MG63 (cell line): ENCODE results near the gene BCLAF1. TPM values are rescaled to one million over a fixed set of nuclear protein-coding genes. Genes with fewer than 3 reads are reported as not detected.

ENCODE experiments used
- DNase-seq: peaks from one replicate; pipeline ENCODE4 v3.0.0-alpha.2; 2020
- H3K27me3 ChIP-seq: fragments of 250-450 bp; sonication (Bioruptor Pico); 2 replicates; pipeline ENCODE4 v1.5.1; 2020; ENCODE audit warnings: mild to moderate bottlenecking, moderate library complexity
- H3K36me3 ChIP-seq: fragments of 250-450 bp; sonication (Bioruptor Pico); 2 replicates; pipeline ENCODE4 v1.5.1; 2020; ENCODE audit warnings: mild to moderate bottlenecking, moderate library complexity
- H3K4me3 ChIP-seq: fragments of 250-450 bp; sonication (Bioruptor Pico); 2 replicates; pipeline ENCODE4 v1.5.1; 2020; ENCODE audit warnings: mild to moderate bottlenecking, moderate library complexity
- H3K9me3 ChIP-seq: fragments of 250-450 bp; sonication (Bioruptor Pico); 2 replicates; pipeline ENCODE4 v1.5.1; 2020; ENCODE audit warnings: mild to moderate bottlenecking, moderate library complexity
- total RNA-seq: library from RNA; depleted of rRNA; stranded (reverse); fragments of >200 nt; shearing (Covaris generic); gene quantifications from 2 replicates; pipeline ENCODE4 v1.2.3, GENCODE V29; 2014; ENCODE audit warnings: low replicate concordance

Gene BCLAF1
- total RNA-seq, 1 experiment from 2014 or later = 58.5 TPM

DNA sequence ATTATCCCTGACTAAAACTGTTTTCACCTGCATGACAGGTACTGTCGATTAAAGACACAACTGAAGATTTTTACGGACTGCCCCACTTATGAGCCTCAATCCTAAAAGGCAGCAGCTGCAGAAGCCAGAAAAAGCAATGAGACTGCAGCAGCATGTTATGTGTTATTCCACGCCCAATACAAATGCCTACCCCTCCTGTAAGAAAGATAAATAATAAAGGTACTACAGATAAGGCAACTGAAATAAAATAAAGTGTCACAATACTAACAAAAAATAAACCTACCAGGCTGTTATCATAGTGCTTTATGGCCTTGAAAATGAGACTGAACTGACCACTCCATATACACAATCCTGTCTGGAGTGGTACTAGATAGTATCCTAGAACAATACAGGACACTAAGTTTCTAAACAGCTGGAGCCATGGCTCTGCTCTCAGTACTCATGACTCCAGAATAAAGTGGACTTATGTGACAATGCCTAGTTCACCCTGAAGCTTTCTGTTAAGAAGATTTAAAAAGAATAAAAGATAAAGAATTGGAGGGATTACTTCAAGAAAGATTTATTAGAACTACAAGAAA lies 9.5 kb downstream of the BCLAF1 start:
- Histone ChIP-seq H3K4me3 (no peak overlapping the region), H3K27me3 (no peaks in the 10 kb centered on the region), H3K36me3 (peaks cover 71% of the 10 kb centered on the region), H3K9me3 (no peaks in the 10 kb centered on the region)
- no peak for DNase-seq

DNA sequence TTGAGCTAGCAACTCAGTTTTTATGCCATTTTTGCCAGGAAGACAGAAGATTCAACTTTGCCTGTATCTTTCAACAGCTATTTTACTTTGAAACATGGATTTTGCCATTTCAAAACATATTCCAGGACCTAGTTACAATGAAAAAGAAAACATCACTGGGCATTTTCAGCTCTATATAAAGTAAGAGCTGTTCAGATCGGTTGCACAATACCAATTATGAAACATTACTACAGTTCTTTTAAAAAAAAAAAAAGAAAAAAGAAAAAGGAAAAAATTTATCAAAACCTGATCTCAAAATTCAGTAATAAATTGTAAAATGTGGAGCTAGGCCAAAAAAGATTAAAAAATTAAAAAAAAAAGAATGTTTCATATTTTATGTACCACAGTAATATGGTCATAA lies 15.6 kb downstream of the BCLAF1 start:
- no peak overlapping the region for H3K4me3 ChIP-seq
- no peaks in the 10 kb centered on the region for H3K9me3 ChIP-seq
- H3K27me3 ChIP-seq = no peaks in the 10 kb centered on the region
- H3K36me3 ChIP-seq = peaks cover 89% of the 10 kb centered on the region
- no peak for DNase-seq

DNA sequence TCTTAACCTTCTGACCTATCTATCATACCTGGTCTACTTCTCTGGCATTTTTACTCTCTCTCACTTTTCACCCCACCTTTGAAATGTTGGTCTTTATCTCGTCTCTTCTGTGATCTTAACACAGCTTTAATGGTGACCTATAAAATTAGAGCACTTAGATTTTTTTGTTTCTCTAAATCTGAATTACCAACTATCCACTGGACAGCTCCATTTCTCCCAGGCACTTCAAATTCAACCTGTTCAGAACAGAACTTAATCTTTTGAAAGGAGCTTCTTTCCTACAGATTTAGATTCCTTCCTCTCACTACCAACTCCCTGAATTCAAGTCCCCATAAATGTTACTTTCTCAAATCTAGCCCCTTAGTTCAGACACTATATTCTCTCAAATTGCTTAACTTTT lies 24.5 kb downstream of the BCLAF1 start:
- Histone ChIP-seq H3K9me3 (no peaks in the 10 kb centered on the region), H3K36me3 (peaks cover 99% of the 10 kb centered on the region), H3K27me3 (no peaks in the 10 kb centered on the region), H3K4me3 (no peak overlapping the region)
- no peak for DNase-seq

DNA sequence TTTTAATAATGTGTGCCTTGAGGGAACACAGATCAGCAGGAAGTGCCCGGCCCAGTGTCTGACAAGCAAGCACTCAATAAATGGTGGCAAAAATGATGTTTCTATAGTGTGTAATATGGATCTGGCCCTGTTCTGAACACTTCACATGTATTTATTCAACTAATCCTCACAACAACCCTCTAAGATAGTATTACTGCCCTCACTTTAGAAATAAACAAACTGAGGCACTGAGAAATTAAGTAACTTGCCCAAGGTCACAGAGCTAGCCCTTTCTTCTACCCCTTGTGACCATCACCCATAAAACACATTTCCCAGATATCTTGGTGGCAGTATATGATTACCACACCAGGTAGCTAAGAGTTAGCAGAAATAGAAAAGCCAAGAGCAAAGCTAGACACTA lies 26.7 kb downstream of the BCLAF1 start:
- no peaks in the 10 kb centered on the region for H3K9me3 ChIP-seq
- DNase-seq = no peak
- no peak overlapping the region for H3K4me3 ChIP-seq
- H3K27me3 ChIP-seq = no peaks in the 10 kb centered on the region
- peaks cover 98% of the 10 kb centered on the region for H3K36me3 ChIP-seq

DNA sequence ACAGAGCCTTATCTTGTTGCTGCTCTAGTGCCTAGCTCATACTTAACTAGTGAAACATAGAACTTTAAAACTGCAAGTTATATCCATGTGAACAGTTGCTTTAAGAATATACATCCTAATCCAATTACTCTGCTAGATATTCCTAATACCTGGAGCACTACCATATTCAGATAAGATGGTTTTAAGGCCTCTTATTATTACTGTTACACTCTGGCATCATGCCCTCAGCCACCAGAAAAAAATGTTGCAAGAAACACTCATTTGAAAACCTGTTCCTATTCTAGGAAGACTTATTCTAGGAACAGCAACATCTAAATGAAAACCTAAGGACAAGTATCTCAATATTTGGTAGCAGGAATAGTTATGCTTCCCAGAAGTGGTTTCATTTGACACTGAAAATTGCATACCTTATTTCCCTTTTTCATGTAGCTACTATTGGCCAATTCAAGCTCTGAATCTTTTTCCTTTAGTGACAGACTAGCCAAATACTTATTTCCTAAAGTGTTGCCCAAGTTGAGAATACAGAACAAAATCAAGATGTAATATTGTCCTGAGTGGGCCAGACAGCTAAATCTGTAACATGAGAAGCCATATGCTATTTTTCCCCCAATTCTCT lies 34.7 kb downstream of the BCLAF1 start:
- DNase-seq = no peak
- H3K36me3 ChIP-seq = peaks cover 36% of the 10 kb centered on the region
- no peaks in the 10 kb centered on the region for H3K9me3 ChIP-seq
- no peaks in the 10 kb centered on the region for H3K27me3 ChIP-seq
- no peak overlapping the region for H3K4me3 ChIP-seq

DNA sequence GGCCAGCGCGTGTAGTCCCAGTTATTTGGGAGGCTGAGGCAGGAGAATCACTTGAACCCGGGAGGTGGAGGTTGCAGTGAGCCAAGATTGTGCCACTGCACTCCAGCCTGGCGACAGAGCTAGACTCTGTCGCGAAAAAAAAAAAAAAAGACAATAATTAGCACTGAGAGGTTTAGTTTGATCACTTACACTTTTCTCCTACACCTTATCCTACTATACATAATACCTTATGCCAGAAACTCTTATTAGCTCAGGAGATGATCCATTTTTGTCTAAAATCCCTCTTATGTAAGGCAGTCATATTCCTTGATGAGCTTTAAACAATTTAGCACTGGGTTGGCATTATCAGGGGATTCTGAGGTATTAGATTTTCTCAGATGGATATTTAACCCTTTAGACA lies 35.9 kb downstream of the BCLAF1 start:
- Histone ChIP-seq H3K36me3 (peaks cover 27% of the 10 kb centered on the region), H3K4me3 (no peak overlapping the region), H3K9me3 (no peaks in the 10 kb centered on the region), H3K27me3 (no peaks in the 10 kb centered on the region)
- DNase-seq = no peak

DNA sequence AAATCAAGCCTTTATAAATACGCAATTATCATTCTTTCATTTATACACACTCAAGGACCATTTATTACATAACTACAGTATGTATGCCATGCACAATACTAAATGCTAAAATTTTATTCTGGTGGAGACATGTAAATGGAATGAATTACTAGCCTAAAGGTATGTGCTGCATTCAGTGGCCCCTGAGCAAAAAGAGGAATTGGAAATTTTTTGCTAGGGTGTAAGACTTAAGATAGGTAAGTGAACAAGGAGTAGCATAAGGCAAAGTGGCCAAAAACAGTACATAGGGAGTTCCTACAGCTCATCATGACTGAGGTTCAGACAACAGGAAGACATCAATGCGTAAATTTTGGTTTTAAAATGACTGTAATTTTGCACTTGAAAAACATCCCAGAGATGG lies 37.2 kb downstream of the BCLAF1 start:
- Histone ChIP-seq H3K9me3 (no peaks in the 10 kb centered on the region), H3K27me3 (no peaks in the 10 kb centered on the region)

DNA sequence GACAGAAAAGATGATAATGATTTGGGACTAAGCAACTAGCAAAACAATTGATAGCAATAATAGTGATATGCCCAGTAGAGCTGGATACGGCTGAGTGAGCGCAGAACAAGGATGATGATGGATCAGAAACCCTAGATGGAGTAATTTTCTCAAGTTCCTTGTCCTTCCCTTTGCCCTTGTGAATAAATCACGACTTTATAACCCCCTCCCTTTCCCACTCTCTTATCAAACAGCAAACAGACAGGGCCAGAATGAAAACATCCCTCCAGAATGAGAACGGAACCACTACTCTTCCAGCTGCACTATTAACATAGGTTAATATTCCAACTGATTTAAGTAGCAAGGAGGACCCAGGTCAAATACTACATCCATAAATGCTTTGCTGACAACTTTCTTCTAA lies 38.3 kb downstream of the BCLAF1 start:
- peak overlapping the region; percentile 94 for H3K4me3 ChIP-seq
- no peak for DNase-seq

More for the DNA sequence above, 37.2 kb downstream of the BCLAF1 start:
- Histone ChIP-seq H3K4me3 (no peak overlapping the region), H3K36me3 (peaks cover 18% of the 10 kb centered on the region)
- DNase-seq = no peak

DNA sequence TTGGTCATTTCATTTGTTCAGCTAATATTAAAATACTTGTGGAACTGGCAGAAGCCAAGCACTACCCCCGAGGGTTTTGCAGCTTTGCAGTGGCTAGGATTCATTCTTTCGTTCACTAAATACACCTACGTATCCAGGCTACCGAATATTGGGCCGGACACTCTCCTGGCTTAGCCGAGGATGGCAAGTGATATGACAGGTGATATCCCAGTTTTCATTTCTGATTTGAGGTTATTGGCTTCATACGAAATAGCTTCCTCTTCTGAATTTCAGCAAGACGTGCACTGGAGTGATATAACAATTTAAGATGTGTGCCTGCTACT lies 39.0 kb downstream of the BCLAF1 start:
- DNase-seq = no peak
- no peaks in the 10 kb centered on the region for H3K9me3 ChIP-seq
- peaks cover 9% of the 10 kb centered on the region; the same call in 1 of the 2 replicates for H3K36me3 ChIP-seq
- no peaks in the 10 kb centered on the region for H3K27me3 ChIP-seq
- H3K4me3 ChIP-seq = peak overlapping the region; percentile 94

More for the DNA sequence above, 38.3 kb downstream of the BCLAF1 start:
- Histone ChIP-seq H3K27me3 (no peaks in the 10 kb centered on the region), H3K36me3 (peaks cover 11% of the 10 kb centered on the region; the same call in 1 of the 2 replicates), H3K9me3 (no peaks in the 10 kb centered on the region)

DNA sequence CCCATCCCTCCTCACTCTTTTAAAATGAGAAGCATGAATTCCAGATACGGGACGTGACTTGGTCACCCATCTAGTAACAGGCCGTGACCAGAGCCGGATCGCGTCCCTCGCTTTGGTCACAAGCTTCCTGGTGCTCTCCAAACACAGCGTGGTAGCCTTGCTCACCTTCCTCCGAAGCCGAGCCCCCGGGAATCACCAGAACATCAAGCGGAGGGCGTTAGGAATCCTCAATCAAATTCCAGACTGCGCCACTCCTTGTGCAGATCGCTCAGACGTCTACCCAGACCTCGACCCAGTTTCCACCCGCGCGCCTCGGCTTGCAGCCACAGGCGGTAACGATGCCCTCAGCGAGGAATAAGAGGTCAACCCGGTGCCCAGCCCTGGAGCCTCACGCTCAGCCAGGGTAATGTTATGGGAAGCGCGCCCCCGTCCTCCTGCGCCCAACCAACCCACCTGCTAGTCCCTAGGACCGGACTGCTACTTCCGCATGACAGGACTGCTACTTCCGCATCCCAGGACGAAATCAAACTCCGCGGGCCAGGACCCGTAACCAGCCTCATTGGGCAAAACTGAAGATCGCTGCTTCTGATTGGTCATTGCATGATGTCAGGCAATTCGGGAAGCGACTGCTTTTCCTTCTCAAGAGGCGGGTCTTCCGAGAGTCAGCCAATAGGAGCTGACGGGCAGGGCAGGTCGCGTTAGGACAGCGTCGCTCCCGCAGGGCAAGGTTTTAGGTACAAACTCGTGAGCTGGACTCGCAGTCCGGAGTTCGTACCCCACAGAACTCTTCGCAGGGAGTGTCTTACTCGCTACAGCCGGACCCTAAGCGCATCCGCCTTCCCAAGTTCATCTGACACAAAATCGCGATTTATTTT lies 39.6 kb downstream of the BCLAF1 start, which contains the start of gene MTFR2:
MTFR2 (minus strand) TSS at position 501 of the 875 bp plus-strand sequence. CDS start 1,212 bp downstream, outside the sequence.
- Histone ChIP-seq H3K36me3 (peaks cover 9% of the 10 kb centered on the region; the same call in 1 of the 2 replicates), H3K27me3 (no peaks in the 10 kb centered on the region), H3K4me3 (peak within 1 kb of the TSS; percentile 94), H3K9me3 (no peaks in the 10 kb centered on the region)
- peak; percentile 98 for DNase-seq

DNA sequence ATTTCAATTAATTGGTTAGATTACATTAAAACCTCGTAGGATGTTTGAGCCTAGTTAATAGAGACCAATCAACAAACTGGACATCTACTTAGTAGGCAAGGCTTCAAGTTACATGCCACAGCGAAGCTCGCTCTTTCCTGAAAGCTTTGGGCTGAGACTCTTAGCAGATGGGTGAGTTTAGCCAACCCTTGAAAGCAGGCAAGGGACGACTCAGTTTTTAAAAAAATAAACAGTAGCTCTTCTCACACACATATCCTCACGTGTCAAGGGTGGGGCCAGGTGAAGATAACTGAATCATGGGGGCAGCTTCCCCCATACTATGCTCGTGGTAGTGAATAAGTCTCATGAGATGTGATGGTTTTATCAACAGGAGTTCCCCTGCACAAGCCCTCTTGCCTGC lies 40.3 kb downstream of the BCLAF1 start:
- Histone ChIP-seq H3K4me3 (peak overlapping the region; percentile 94), H3K27me3 (no peaks in the 10 kb centered on the region), H3K36me3 (peaks cover 8% of the 10 kb centered on the region), H3K9me3 (no peaks in the 10 kb centered on the region)
- no peak for DNase-seq

DNA sequence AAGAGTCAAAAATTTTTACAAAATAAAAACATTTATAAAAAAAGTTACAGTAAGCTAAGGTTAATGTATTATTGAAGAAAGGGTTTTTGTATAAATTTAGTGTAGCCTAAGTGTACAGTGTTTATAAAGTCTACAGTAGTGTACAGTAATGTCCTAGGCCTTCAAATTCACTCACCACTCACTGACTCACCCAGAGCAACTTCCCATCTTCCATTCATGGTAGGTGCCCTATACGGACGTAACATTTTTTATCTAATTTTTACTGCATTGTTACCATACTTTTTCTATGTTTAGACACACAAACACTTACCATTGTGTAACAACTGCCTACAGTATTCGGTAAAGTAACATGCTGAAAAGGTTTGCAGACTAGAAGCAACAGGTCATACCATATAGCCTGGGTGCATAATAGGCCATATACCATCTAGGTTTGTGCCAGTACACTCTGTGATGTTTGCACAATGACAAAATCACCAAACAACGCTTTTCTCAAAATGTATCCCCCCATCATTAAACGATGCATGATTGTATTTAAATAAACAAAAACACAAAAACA lies 45.5 kb downstream of the BCLAF1 start:
- Histone ChIP-seq H3K27me3 (no peaks in the 10 kb centered on the region), H3K4me3 (no peak overlapping the region), H3K9me3 (no peaks in the 10 kb centered on the region), H3K36me3 (peaks cover 29% of the 10 kb centered on the region)
- DNase-seq = no peak

DNA sequence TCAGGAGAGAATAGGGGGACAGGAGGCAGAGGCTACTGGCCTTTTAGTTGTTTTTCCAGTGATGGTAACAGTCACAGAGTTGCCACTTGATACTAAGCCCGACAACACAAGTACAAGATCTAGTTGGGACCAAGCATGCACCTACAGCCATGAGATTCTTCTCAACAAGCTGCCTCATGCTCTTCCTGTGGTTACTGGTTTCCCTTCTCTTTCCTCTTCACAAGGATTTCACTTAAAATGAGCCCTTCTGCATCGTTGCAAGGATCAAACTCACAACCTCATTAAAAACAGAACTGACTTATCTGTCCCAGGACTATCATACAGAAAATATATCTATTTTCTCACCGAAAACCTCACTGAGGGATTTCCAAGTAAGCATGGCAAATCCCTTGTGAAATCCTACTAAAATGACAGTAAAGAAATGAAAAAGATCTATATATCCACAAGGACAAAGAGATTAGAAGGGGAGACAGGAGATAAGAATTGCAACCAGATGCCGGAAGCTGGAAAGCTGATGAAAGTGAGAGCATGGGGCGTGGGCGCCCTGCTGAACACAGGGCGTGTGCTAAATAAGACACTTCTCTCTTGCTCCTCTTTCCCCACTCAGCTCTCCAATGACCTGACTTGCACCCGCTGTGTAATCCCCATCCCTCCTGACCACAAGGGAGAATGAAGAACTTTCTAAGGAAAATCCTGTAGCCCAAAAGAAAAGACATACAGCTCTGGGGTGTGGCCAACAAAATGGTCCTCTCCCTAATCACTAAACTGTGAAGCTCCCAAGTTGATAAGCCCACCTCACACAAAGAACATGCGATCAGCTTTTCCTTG lies 53.0 kb downstream of the BCLAF1 start:
- H3K4me3 ChIP-seq = no peak overlapping the region
- no peaks in the 10 kb centered on the region for H3K27me3 ChIP-seq
- no peaks in the 10 kb centered on the region for H3K9me3 ChIP-seq
- peaks cover 31% of the 10 kb centered on the region for H3K36me3 ChIP-seq
- DNase-seq = no peak

DNA sequence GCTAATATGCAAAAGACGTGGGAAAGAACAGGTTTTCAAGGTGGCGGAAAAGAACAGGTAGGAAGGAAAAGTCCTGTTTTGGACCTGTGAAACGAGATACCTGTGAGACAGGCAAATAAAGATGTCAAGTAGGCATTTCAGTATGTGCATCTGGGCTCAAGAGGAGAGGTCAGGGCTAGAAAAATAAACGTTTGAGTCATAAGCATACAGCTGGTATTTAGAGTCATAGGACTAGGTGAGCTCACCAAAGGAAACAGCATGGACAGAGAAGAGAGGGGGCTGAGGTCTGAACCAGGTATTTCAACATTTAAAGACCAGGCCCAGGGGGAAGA lies 54.4 kb downstream of the BCLAF1 start:
- DNase-seq = no peak
- no peak overlapping the region for H3K4me3 ChIP-seq

DNA sequence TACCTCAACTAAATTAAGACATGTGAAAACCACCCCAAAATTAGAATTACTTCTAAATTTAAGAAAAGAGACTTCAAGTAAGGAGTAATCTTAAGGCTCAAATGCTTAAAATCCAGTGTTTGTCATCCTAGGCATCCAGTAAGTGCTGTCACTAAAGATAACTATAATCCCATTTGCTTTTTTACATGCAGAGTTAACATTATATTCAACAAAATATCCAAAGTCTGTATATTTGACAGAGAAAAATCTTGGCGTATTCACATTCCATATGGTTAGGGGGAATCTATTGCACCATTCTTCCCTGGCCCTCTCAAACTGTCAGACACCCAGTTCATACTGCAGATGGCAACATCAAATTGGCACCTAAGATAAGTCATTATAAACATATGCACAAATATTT lies 56.9 kb downstream of the BCLAF1 start:
- Histone ChIP-seq H3K27me3 (no peaks in the 10 kb centered on the region), H3K36me3 (peaks cover 18% of the 10 kb centered on the region), H3K4me3 (no peak overlapping the region), H3K9me3 (no peaks in the 10 kb centered on the region)
- DNase-seq = no peak

More for the DNA sequence above, 54.4 kb downstream of the BCLAF1 start:
- Histone ChIP-seq H3K9me3 (no peaks in the 10 kb centered on the region), H3K27me3 (no peaks in the 10 kb centered on the region), H3K36me3 (peaks cover 28% of the 10 kb centered on the region)

DNA sequence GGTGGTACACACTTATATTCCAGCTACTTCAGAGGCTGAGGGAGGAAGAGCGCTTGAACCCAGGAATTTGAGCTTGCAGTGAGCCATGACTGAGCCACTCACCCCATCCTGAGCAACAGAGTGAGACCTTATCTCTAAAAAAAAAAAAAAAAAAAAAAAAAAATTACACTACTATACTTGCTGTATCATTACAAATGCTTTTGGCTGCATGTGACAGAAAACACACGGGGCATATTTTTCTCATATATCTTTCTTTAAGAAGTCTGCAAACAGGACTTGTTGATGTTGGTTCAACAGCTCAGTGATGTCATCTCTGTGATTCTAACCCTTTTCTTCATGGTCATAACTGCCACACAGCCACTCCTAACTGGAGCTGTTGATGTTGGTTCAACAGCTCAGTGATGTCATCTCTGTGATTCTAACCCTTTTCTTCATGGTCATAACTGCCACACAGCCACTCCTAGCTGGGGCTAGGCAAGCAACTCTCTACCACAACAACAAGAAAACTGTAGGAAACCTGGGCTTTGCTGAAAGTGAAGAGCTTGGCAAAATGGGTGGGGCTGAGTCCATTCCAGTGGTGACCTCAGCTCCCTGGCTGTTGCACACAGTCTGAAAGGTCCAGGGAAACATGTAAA lies 59.3 kb downstream of the BCLAF1 start:
- Histone ChIP-seq H3K4me3 (no peak overlapping the region), H3K36me3 (peaks cover 13% of the 10 kb centered on the region; the same call in 1 of the 2 replicates), H3K27me3 (no peaks in the 10 kb centered on the region), H3K9me3 (no peaks in the 10 kb centered on the region)
- no peak for DNase-seq
